Activated T-helper 1 cell treated with anti-CD3 and anti-CD28 coated beads, Interleukin-12 subunit alpha, Interleukin-12 subunit beta, Interleukin-2, Interleukin-4 antibody, amounts not matched to agents 30 ng/mL and 10 ng/mL and 1 ng/mL, durations not matched to agents 14 hours and 24 hours and 36 hours (primary cell): ENCODE data around the gene RBBP5. TPM values are rescaled to one million over a fixed set of nuclear protein-coding genes. Genes with fewer than 3 reads are reported as not detected.

ENCODE experiments used
- DNase-seq: peaks from one replicate; pipeline ENCODE4 v3.0.0; 2021; ENCODE audit warnings: low spot score
- H3K27ac Mint-ChIP-seq: one replicate; pipeline ENCODE4 v1.8.0; 2021; ENCODE audit warnings: mild to moderate bottlenecking, mixed read lengths
- H3K27me3 Mint-ChIP-seq: one replicate; pipeline ENCODE4 v1.8.0; 2022; ENCODE audit warnings: mild to moderate bottlenecking, moderate library complexity, mixed read lengths; ENCODE audit not compliant: insufficient read depth
- H3K36me3 Mint-ChIP-seq: one replicate; pipeline ENCODE4 v1.8.0; 2021; ENCODE audit warnings: low read depth, mixed read lengths
- H3K4me1 Mint-ChIP-seq: one replicate; pipeline ENCODE4 v1.8.0; 2021; ENCODE audit warnings: low read depth, mixed read lengths
- H3K4me3 Mint-ChIP-seq: one replicate; pipeline ENCODE4 v1.8.0; 2021; ENCODE audit warnings: mild to moderate bottlenecking, moderate library complexity, mixed read lengths
- H3K9me3 Mint-ChIP-seq: one replicate; pipeline ENCODE4 v1.8.0; 2021; ENCODE audit warnings: mixed read lengths
- intact Hi-C: fragments of 100-400 bp; cut with micrococcal nuclease; formaldehyde crosslinking; loops from one replicate; pipeline ENCODE4 v1.15.1; 2024
- total RNA-seq: library from RNA; stranded (reverse); gene quantifications from 2 replicates; pipeline ENCODE4 v1.2.3, GENCODE V29; 2022

The RBBP5 gene
- total RNA-seq, 1 donor from 2014 or later, result 21.5 TPM

- intact Hi-C loops, result no loop called here
- Mint-ChIP-seq H3K4me3 (no peak overlapping the region), H3K9me3 (no peaks in the 10 kb centered on the region), H3K27me3 (no peaks in the 10 kb centered on the region), H3K27ac (no peak overlapping the region), H3K4me1 (peaks cover under 1% of the 10 kb centered on the region), H3K36me3 (peaks cover 42% of the 10 kb centered on the region)
- DNase-seq, result no peak
Measured at GRCh38 chr1:205147191-205147835, 25.5 kb upstream of the RBBP5 start.

DNA sequence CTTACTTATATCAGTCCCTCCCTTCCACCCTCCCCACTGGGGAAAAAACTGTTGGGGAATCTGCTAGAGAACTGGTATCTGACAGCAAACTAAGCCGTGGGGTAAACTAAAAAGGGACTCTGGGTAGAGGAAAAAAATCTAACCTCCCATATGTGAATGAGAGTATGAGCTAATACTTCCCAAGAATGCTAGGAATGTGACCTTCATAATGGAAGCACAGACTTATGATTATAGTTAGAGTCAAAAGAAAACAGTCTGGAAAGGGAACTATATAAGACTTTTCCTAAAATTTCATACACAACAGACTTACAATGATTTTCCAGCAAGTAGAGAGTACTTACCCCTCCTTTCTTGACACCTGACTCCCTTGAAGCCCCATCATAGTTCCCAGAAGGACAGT is 23.0 kb upstream of the RBBP5 start:
- DNase-seq, result no peak
- H3K36me3 Mint-ChIP-seq, result peaks cover 31% of the 10 kb centered on the region
- intact Hi-C loops, result no loop called here
- no peak overlapping the region for H3K27ac Mint-ChIP-seq
- peaks cover 9% of the 10 kb centered on the region for H3K4me1 Mint-ChIP-seq
- no peaks in the 10 kb centered on the region for H3K27me3 Mint-ChIP-seq
- H3K4me3 Mint-ChIP-seq, result no peak overlapping the region
- H3K9me3 Mint-ChIP-seq, result no peaks in the 10 kb centered on the region

GRCh38 chr1:205144046-205144720 is 22.4 kb upstream of the RBBP5 start:
- intact Hi-C loops, result no loop called here
- no peak for DNase-seq

DNA sequence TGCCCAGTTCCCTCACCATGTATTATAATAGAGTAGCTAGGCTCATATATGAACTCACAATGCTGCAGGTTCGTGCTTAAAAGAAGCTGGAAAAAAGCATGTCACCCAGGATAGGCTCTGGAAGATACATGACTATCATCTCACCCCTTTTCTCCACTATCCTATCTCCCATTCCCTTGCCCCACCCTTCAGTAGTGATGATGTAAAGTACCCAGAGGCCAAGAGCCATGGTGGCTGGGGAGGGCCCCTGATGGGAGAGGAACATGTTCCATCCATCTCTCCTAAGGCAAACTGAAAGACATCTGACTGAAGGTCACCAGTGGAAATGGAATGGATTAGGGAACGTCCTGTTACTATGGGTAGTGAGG is 20.3 kb upstream of the RBBP5 start:
- Mint-ChIP-seq H3K27me3 (no peaks in the 10 kb centered on the region), H3K36me3 (peaks cover 13% of the 10 kb centered on the region), H3K4me3 (no peak overlapping the region), H3K27ac (no peak overlapping the region), H3K4me1 (peaks cover 9% of the 10 kb centered on the region), H3K9me3 (no peaks in the 10 kb centered on the region)
- no peak for DNase-seq
- intact Hi-C loops, result no loop called here

More at GRCh38 chr1:205144046-205144720, 22.4 kb upstream of the RBBP5 start:
- H3K36me3 Mint-ChIP-seq, result peaks cover 26% of the 10 kb centered on the region
- no peaks in the 10 kb centered on the region for H3K9me3 Mint-ChIP-seq
- H3K4me1 Mint-ChIP-seq, result peaks cover 9% of the 10 kb centered on the region
- H3K27ac Mint-ChIP-seq, result no peak overlapping the region
- H3K27me3 Mint-ChIP-seq, result no peaks in the 10 kb centered on the region
- H3K4me3 Mint-ChIP-seq, result no peak overlapping the region

- peaks cover 10% of the 10 kb centered on the region for H3K36me3 Mint-ChIP-seq
- no peaks in the 10 kb centered on the region for H3K9me3 Mint-ChIP-seq
- H3K4me1 Mint-ChIP-seq, result peaks cover 9% of the 10 kb centered on the region
- no peak overlapping the region for H3K4me3 Mint-ChIP-seq
- H3K27ac Mint-ChIP-seq, result no peak overlapping the region
- H3K27me3 Mint-ChIP-seq, result no peaks in the 10 kb centered on the region
- intact Hi-C loops, result loop anchor here (1.0 to 2.0 kb wide), 4 partner anchors 19 to 152 kb away; no protein-coding TSS in a partner anchor
- peak; percentile 59 for DNase-seq
Measured at GRCh38 chr1:205141236-205142101, 19.7 kb upstream of the RBBP5 start.

DNA sequence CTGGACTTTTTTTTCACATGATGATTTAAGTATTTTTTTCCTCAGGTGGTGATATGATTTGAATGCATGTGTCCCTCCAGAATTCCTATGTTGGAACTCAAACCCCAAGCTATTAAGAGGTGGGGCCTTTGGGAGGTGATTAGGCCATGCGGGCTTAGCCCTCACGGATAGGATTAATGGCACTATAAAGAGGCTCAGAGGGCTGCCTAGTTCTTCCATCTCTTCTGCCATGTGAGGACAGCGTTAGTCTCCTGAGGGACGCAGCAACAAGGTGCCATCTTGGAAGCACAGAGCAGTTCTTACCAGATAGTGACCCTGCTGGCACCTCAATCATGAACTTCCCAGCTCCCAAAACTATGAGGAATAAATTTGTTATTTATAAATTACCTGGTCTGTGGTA is 18.3 kb upstream of the RBBP5 start:
- intact Hi-C loops, result loop anchor here (2.0 kb wide), 1 partner anchor 59 kb away; no protein-coding TSS in a partner anchor
- H3K27me3 Mint-ChIP-seq, result no peaks in the 10 kb centered on the region
- no peak for DNase-seq
- no peak overlapping the region for H3K27ac Mint-ChIP-seq
- H3K4me3 Mint-ChIP-seq, result no peak overlapping the region
- H3K36me3 Mint-ChIP-seq, result peaks cover 3% of the 10 kb centered on the region
- H3K9me3 Mint-ChIP-seq, result no peaks in the 10 kb centered on the region
- peaks cover 9% of the 10 kb centered on the region for H3K4me1 Mint-ChIP-seq

DNA sequence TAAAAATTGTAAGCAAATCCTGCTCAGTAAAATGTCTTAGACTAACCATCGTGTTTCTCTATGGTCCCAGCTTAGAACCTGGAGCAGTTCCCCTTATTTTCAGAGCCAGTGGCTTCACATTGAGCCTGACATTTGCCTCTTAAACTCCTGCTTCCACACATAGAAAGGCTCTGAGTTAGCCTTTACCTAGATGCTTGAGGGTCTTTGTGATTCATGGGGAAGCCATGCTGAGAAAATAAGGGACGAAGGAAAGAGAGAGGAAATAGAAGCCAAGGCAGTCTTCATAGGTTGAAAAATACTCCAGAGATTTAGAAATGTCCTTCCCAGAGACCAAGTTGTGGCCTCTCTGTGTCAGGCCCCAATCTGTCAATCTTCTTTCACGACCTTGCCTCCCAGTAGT is 16.1 kb upstream of the RBBP5 start:
- no peaks in the 10 kb centered on the region for H3K9me3 Mint-ChIP-seq
- DNase-seq, result no peak
- no peaks in the 10 kb centered on the region for H3K36me3 Mint-ChIP-seq
- H3K27ac Mint-ChIP-seq, result no peak overlapping the region
- intact Hi-C loops, result no loop called here
- peaks cover 9% of the 10 kb centered on the region for H3K4me1 Mint-ChIP-seq
- no peaks in the 10 kb centered on the region for H3K27me3 Mint-ChIP-seq
- H3K4me3 Mint-ChIP-seq, result no peak overlapping the region

GRCh38 chr1:205133287-205133686 is 11.5 kb upstream of the RBBP5 start:
- Mint-ChIP-seq H3K27me3 (no peaks in the 10 kb centered on the region), H3K4me3 (no peak overlapping the region), H3K4me1 (no peaks in the 10 kb centered on the region), H3K27ac (no peak overlapping the region), H3K36me3 (no peaks in the 10 kb centered on the region), H3K9me3 (no peaks in the 10 kb centered on the region)
- intact Hi-C loops, result no loop called here
- DNase-seq, result no peak

DNA sequence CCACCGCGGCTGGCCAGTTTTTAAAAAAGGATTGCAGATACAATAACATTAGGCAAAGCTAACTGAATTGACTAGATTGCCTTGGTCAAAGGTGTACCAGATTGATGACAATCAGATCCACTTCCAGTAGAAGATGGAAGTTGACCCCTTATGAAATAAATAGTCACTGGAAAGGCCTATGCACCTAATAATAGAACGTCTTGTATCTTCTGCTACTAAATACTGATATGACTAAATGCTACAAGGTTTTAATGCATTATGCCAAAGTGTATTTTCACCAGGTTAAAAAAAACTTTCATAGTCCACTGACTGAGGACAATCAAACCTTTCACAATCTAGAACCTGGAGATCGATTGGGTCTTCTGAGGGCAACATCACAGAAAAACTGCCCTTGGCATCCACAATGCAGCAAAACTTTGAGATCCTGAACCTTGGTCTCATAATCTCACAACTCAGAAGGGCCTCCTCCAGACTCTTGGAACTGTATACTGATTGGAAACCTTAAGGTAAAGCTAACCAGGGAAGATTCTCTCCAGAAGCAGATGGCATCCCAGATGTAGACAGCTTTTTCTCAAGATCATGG is 7.8 kb upstream of the RBBP5 start:
- no peaks in the 10 kb centered on the region for H3K27me3 Mint-ChIP-seq

DNA sequence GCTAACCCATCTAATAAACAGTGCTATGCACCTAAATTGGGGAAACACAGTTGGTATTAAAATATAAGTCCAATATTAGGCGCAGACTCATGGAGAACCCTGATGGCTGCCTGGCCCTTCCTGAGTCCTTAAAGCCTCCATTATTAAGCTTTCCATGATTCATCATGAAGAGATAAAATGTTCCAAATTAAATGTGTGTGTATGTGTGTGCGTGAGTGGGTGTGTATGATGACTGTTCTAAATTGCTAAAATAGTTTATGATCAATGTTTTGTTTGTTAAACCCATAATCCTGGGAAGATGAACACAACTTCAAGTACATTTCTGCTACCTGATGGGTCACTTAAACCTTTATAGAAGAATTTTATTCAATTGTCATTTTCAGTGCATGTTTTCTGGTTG is 6.3 kb upstream of the RBBP5 start:
- no peak for DNase-seq
- Mint-ChIP-seq H3K36me3 (no peaks in the 10 kb centered on the region), H3K4me3 (no peak overlapping the region), H3K9me3 (no peaks in the 10 kb centered on the region), H3K27me3 (no peaks in the 10 kb centered on the region), H3K27ac (no peak overlapping the region), H3K4me1 (no peaks in the 10 kb centered on the region)
- intact Hi-C loops, result loop anchor here (10.0 kb wide), 1 partner anchor 613 kb away; the partner anchor contains the start of gene MDM4

More for the DNA sequence above, 7.8 kb upstream of the RBBP5 start:
- Mint-ChIP-seq H3K27ac (no peak overlapping the region), H3K4me1 (no peaks in the 10 kb centered on the region), H3K9me3 (no peaks in the 10 kb centered on the region), H3K36me3 (no peaks in the 10 kb centered on the region), H3K4me3 (no peak overlapping the region)
- DNase-seq, result no peak
- intact Hi-C loops, result loop anchor here (10.0 kb wide), 1 partner anchor 615 kb away; the partner anchor contains the start of gene MDM4

- Mint-ChIP-seq H3K27ac (no peak overlapping the region), H3K36me3 (no peaks in the 10 kb centered on the region), H3K27me3 (no peaks in the 10 kb centered on the region), H3K4me1 (peaks cover 3% of the 10 kb centered on the region), H3K4me3 (no peak overlapping the region), H3K9me3 (no peaks in the 10 kb centered on the region)
- intact Hi-C loops, result loop anchor here (10.0 kb wide), 1 partner anchor 613 kb away; the partner anchor contains the start of gene MDM4
- DNase-seq, result no peak
Measured at GRCh38 chr1:205127646-205128045, 5.9 kb upstream of the RBBP5 start.

GRCh38 chr1:205124726-205125125 is 2.9 kb upstream of the RBBP5 start:
- Mint-ChIP-seq H3K36me3 (peaks cover 6% of the 10 kb centered on the region), H3K27me3 (no peaks in the 10 kb centered on the region), H3K4me3 (no peak overlapping the region), H3K4me1 (peaks cover 28% of the 10 kb centered on the region), H3K27ac (no peak overlapping the region), H3K9me3 (no peaks in the 10 kb centered on the region)
- intact Hi-C loops, result loop anchor here (5.0 to 10.0 kb wide), 2 partner anchors 188 to 610 kb away; partner anchors contain the start of gene MDM4
- no peak for DNase-seq
